ENCODE data around the gene SLC25A28.

SLC25A28 gene

DNA sequence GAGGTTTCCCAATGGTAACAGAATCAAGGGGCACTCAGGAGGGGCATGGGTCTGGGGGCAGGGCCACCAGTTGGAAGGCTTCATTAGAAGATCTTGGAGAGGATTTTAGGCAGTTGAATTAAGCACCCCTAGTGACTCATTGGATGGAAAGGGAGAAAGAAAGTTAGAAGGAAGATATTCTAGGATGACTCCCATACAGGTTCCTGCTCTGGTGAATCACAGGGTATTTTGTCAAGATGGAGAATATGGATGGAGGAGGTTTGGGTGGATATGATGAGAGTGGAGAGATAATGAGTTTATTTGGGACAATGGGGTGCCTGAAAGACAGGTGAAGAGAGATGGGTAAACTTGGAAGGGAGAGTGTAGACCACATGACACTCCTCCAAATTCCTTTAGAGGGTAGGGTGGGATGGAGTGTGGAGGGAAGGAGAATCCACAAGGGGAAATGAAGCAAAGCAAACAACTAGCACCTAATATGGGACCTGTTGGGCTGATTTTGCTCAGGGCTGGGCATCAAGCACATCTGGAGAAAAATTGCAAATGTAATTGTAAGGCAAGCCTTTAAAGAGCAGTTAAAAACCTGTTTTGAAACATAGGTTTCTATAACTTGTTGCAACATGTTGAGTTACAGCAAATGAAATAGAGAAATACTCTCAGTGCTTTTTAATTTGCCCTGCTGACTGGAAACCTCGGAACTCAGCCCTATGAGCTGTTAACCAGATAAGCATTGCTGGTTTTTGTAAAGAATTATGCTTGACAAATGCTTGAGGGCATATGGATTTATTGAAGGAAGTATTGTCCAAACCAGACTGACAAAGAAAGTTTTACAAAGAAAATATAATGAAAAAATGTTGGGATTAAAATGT, 36.2 kb upstream of the SLC25A28 start:
- peak overlapping the region; percentile 94 for H3K27ac ChIP-seq (ENCODE audit: poor library complexity, severe bottlenecking)

DNA sequence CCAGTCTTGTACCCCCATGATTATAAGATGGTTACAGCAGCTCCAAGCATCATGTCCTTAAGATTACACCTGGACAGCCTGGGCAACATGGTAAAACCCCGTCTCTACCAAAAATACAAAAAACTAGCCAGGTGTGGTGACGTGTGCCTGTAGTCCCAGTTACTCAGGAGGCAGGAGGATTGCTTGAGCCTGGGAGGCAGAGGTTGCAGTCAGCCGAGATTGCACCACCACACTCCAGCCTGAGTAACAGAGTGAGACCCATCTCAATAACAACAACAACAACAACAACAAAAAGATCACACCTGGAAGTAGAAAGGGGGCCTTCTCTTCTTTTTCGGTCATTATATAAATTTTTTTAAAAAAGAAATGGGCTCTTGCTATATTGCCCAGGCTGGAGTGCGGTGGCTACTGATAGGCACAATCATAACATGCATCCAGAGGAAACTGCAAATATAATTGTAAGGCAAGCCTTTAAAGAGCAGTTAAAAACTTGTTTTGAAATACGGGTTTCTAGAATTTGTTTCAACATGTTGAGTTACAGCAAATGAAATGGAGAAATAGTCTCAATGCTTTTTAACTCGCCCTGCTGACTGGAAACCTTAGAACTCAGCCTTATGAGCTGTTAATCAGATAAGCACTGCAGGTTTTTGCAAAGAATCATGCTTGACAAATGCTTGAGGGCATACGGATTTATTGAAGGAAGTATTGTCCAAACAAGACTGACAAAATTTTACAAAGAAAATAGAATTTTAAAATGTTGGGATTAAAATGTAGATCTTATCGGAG, 34.3 kb upstream of the SLC25A28 start:
- no peak overlapping the region for H3K4me3 ChIP-seq (ENCODE audit: severe bottlenecking)
- H3K27me3 ChIP-seq (ENCODE audit: insufficient read depth, poor library complexity, severe bottlenecking), result no peaks in the 10 kb centered on the region
- DNase-seq (ENCODE audit: low spot score), result no peak
- H3K4me1 ChIP-seq (ENCODE audit: insufficient read depth, poor library complexity, severe bottlenecking), result peaks cover 53% of the 10 kb centered on the region
- ATAC-seq (ENCODE audit: low read depth), result peak; percentile 21
- peak overlapping the region; percentile 94 for H3K27ac ChIP-seq (ENCODE audit: poor library complexity, severe bottlenecking)
- TF ChIP-seq, protein P1, sequence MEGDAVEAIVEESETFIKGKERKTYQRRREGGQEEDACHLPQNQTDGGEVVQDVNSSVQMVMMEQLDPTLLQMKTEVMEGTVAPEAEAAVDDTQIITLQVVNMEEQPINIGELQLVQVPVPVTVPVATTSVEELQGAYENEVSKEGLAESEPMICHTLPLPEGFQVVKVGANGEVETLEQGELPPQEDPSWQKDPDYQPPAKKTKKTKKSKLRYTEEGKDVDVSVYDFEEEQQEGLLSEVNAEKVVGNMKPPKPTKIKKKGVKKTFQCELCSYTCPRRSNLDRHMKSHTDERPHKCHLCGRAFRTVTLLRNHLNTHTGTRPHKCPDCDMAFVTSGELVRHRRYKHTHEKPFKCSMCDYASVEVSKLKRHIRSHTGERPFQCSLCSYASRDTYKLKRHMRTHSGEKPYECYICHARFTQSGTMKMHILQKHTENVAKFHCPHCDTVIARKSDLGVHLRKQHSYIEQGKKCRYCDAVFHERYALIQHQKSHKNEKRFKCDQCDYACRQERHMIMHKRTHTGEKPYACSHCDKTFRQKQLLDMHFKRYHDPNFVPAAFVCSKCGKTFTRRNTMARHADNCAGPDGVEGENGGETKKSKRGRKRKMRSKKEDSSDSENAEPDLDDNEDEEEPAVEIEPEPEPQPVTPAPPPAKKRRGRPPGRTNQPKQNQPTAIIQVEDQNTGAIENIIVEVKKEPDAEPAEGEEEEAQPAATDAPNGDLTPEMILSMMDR (IDR thresholded peaks at IDR 0.05; ENCODE audit: poor library complexity, severe bottlenecking), result no peak
- 0 out of 2 replicates have a peak, but pooled peaks cover 4% of the 10 kb centered on the region for H3K36me3 ChIP-seq (ENCODE audit: low read depth)
- no peaks in the 10 kb centered on the region for H3K9me3 ChIP-seq (ENCODE audit: severe bottlenecking)

More for the DNA sequence above, 36.2 kb upstream of the SLC25A28 start:
- peaks cover 13% of the 10 kb centered on the region for H3K36me3 ChIP-seq (ENCODE audit: low read depth)
- H3K4me1 ChIP-seq (ENCODE audit: insufficient read depth, poor library complexity, severe bottlenecking), result peaks cover 66% of the 10 kb centered on the region
- DNase-seq (ENCODE audit: low spot score) (no peak), ATAC-seq (ENCODE audit: low read depth) (peak; percentile 2; the same call in 2 of the 3 replicates)
- H3K27me3 ChIP-seq (ENCODE audit: insufficient read depth, poor library complexity, severe bottlenecking), result no peaks in the 10 kb centered on the region
- no peak overlapping the region for H3K4me3 ChIP-seq (ENCODE audit: severe bottlenecking)
- H3K9me3 ChIP-seq (ENCODE audit: severe bottlenecking), result no peaks in the 10 kb centered on the region
- TF ChIP-seq, protein P1 (IDR thresholded peaks at IDR 0.05; ENCODE audit: poor library complexity, severe bottlenecking), result no peak

DNA sequence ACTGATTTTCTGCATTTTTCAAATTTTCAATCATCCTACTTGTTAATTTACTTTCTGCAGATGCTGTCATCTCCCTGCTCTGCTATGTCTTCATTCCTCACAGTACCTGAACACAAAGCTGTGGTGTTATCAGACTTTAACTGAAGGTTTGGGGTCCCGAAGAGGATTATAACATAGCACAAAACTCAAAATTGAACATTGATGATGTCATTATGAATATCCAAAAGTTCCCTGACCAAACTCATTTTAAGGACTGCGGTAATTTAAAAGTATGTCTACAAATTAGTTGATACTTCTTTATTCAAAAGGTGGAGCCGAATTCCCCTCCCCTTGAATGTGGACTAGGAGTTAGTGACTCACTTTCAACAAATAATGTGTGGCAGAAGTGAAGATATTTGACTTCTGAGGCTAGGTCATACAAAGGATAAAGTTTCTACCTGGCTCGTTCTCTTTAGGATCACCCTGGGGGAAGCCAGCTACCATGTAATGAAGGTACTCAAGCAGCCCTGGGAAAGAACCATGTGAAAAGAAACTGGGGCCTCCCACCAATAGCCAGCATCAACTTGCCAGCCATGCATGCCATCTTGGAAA, 32.7 kb upstream of the SLC25A28 start:
- Histone ChIP-seq H3K36me3 (ENCODE audit: low read depth) (0 out of 2 replicates have a peak, but pooled peaks cover 4% of the 10 kb centered on the region), H3K4me1 (ENCODE audit: insufficient read depth, poor library complexity, severe bottlenecking) (peaks cover 48% of the 10 kb centered on the region), H3K27me3 (ENCODE audit: insufficient read depth, poor library complexity, severe bottlenecking) (no peaks in the 10 kb centered on the region), H3K9me3 (ENCODE audit: severe bottlenecking) (no peaks in the 10 kb centered on the region), H3K4me3 (ENCODE audit: severe bottlenecking) (no peak overlapping the region), H3K27ac (ENCODE audit: poor library complexity, severe bottlenecking) (peak overlapping the region; percentile 94)
- ATAC-seq (ENCODE audit: low read depth) (no peak), DNase-seq (ENCODE audit: low spot score) (no peak)
- TF ChIP-seq, protein P1 (IDR thresholded peaks at IDR 0.05; ENCODE audit: poor library complexity, severe bottlenecking), result no peak

DNA sequence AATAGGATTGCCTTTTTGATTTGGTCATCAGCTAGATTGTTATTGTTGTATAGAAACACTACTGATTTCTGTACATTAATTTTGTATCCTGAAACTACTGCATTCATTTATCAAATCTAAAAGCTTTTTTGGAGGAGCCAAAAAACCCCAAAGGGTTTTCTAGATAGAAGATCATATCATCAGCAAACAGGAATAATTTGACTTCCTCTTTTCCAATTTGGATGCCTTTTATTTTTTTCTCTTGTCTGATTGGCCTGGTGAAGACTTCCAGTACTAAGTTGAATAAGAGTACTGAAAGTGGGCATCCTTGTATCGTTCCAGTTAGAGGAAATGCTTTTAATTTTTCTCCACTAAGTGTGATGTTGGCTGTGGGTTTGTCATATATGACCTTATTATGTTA, 28.5 kb upstream of the SLC25A28 start:
- H3K9me3 ChIP-seq (ENCODE audit: severe bottlenecking), result peaks cover 8% of the 10 kb centered on the region
- H3K36me3 ChIP-seq (ENCODE audit: low read depth), result 0 out of 2 replicates have a peak, but pooled peaks cover 4% of the 10 kb centered on the region
- H3K27me3 ChIP-seq (ENCODE audit: insufficient read depth, poor library complexity, severe bottlenecking), result no peaks in the 10 kb centered on the region
- no peak for ATAC-seq (ENCODE audit: low read depth)
- no peak overlapping the region for H3K4me3 ChIP-seq (ENCODE audit: severe bottlenecking)
- TF ChIP-seq, protein P1 (IDR thresholded peaks at IDR 0.05; ENCODE audit: poor library complexity, severe bottlenecking), result no peak
- H3K27ac ChIP-seq (ENCODE audit: poor library complexity, severe bottlenecking), result no peak overlapping the region
- peaks cover 8% of the 10 kb centered on the region for H3K4me1 ChIP-seq (ENCODE audit: insufficient read depth, poor library complexity, severe bottlenecking)
- DNase-seq (ENCODE audit: low spot score), result no peak
